ENCODE results near the gene LEO1. TPM values are rescaled to one million over a fixed set of nuclear protein-coding genes. Genes with fewer than 3 reads are reported as not detected.
A peak's percentile ranks its signal among the peaks of the same experiment; 100 is the strongest.

LEO1 gene
- total RNA-seq, 2 donors from 2014 or later: 22.7 to 31.7 TPM

DNA sequence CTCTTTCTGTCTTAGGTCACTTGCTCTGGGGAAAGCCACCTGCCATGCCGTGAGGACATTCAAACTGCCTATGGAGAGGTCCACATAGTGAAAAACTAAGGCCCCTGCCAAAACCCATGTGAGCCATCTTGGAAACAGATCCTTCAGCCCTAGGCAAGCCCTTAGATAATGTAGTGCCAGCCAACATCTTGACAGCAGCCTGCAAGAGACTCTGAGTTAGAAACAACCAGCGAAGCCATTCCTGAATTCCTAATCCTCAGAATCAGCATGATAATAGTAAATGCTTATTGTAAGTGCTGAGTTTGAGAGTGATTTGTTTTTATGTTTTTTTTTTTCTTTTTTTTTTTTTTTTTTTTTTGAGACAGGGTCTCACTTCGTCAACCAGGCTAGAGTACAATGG, 40.6 kb downstream of the LEO1 start:
- H3K27me3 Mint-ChIP-seq: no peaks in the 10 kb centered on the region
- peaks cover 5% of the 10 kb centered on the region for H3K4me1 Mint-ChIP-seq
- no peak overlapping the region for H3K4me3 Mint-ChIP-seq
- H3K36me3 Mint-ChIP-seq (ENCODE audit: low read depth): peaks cover 66% of the 10 kb centered on the region
- H3K9me3 Mint-ChIP-seq: no peaks in the 10 kb centered on the region
- no peak for ATAC-seq (replicated peaks)
- no peak overlapping the region for H3K27ac Mint-ChIP-seq

DNA sequence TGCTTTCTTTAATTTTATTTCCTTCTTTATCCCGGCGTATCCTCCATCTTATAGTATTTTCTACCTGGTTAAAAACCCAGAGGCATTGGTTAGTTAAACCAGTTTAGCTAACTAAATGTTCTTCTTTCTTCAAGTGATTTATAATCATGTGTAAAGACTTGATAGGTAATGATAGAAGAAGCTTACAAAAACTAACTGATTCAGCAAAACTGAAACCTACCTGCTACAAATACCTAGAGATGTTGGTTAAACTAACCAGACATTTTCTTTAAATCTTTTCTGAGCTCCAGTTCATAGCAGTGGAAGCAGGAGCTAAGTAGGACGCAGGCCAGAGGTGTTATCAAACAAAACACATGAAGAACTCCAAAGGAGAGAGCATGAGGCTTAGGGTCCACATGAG, 44.8 kb downstream of the LEO1 start:
- no peaks in the 10 kb centered on the region for H3K27me3 Mint-ChIP-seq
- ATAC-seq (replicated peaks): no peak
- H3K9me3 Mint-ChIP-seq: no peaks in the 10 kb centered on the region
- H3K27ac Mint-ChIP-seq: peak overlapping the region; percentile 69
- no peak overlapping the region for H3K4me3 Mint-ChIP-seq
- no peaks in the 10 kb centered on the region for H3K4me1 Mint-ChIP-seq
- peaks cover 72% of the 10 kb centered on the region for H3K36me3 Mint-ChIP-seq (ENCODE audit: low read depth)

- H3K36me3 Mint-ChIP-seq (ENCODE audit: low read depth): peaks cover 70% of the 10 kb centered on the region
- H3K27me3 Mint-ChIP-seq: no peaks in the 10 kb centered on the region
- H3K4me1 Mint-ChIP-seq: no peaks in the 10 kb centered on the region
- H3K9me3 Mint-ChIP-seq: no peaks in the 10 kb centered on the region
- H3K27ac Mint-ChIP-seq: no peak overlapping the region
- no peak for ATAC-seq (replicated peaks)
- no peak overlapping the region for H3K4me3 Mint-ChIP-seq
These were observed 47.2 kb downstream of the LEO1 start for GRCh38 chr15:51924156-51925068.

- H3K4me1 Mint-ChIP-seq: no peaks in the 10 kb centered on the region
- peaks cover 72% of the 10 kb centered on the region for H3K36me3 Mint-ChIP-seq (ENCODE audit: low read depth)
- no peak overlapping the region for H3K4me3 Mint-ChIP-seq
- H3K27ac Mint-ChIP-seq: no peak overlapping the region
- no peaks in the 10 kb centered on the region for H3K9me3 Mint-ChIP-seq
- no peaks in the 10 kb centered on the region for H3K27me3 Mint-ChIP-seq
- peak; percentile 55 for ATAC-seq (replicated peaks)
These were observed 54.1 kb downstream of the LEO1 start for GRCh38 chr15:51917493-51917892.

DNA sequence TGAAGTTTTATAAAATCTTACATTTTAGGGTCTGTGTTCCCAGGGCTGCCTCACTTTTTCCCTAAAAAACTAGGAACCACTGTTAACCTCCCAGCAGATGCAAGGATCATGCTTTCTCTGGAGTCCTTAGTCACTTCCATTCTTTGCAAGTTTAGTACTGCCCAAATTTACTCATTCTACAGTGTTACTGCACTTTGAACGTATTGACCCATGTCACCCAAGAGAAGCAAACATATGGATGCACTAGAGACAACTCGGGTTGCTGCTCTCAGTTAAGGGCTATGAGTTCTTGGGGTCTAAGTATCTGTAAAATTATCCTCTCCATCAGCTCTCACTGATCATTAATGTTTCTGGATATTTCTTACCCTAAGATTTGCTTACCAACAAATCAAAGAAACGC, 59.0 kb downstream of the LEO1 start:
- no peak for ATAC-seq (replicated peaks)
- no peak overlapping the region for H3K4me3 Mint-ChIP-seq
- H3K4me1 Mint-ChIP-seq: no peaks in the 10 kb centered on the region
- peaks cover 75% of the 10 kb centered on the region for H3K36me3 Mint-ChIP-seq (ENCODE audit: low read depth)
- H3K9me3 Mint-ChIP-seq: no peaks in the 10 kb centered on the region
- H3K27ac Mint-ChIP-seq: no peak overlapping the region
- no peaks in the 10 kb centered on the region for H3K27me3 Mint-ChIP-seq

DNA sequence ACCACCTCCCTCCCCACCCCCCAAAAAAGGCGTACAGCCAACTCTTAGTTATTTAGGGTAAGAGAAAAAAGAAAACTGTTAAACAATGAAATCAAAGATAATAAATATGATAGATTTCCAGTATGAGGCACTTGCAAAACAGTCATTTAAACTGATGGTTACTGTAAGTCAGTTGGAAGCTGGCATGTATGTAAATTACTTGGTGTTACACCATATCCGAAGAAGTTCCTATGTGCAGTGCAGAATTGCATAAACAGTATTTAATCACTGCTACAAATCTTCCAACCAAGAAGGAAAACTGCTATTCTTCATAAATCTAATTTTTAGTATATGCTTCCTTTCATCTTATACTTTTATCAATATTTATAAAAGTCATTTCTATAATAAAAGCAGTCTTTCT, 62.0 kb downstream of the LEO1 start:
- Mint-ChIP-seq H3K4me3 (no peak overlapping the region), H3K36me3 (ENCODE audit: low read depth) (peaks cover 82% of the 10 kb centered on the region), H3K27ac (no peak overlapping the region), H3K4me1 (no peaks in the 10 kb centered on the region), H3K9me3 (no peaks in the 10 kb centered on the region), H3K27me3 (no peaks in the 10 kb centered on the region)
- ATAC-seq (replicated peaks): no peak

- no peak for ATAC-seq (replicated peaks)
- Mint-ChIP-seq H3K36me3 (ENCODE audit: low read depth) (peaks cover 87% of the 10 kb centered on the region), H3K9me3 (no peaks in the 10 kb centered on the region)
These were observed 63.3 kb downstream of the LEO1 start for GRCh38 chr15:51908316-51908715.

DNA sequence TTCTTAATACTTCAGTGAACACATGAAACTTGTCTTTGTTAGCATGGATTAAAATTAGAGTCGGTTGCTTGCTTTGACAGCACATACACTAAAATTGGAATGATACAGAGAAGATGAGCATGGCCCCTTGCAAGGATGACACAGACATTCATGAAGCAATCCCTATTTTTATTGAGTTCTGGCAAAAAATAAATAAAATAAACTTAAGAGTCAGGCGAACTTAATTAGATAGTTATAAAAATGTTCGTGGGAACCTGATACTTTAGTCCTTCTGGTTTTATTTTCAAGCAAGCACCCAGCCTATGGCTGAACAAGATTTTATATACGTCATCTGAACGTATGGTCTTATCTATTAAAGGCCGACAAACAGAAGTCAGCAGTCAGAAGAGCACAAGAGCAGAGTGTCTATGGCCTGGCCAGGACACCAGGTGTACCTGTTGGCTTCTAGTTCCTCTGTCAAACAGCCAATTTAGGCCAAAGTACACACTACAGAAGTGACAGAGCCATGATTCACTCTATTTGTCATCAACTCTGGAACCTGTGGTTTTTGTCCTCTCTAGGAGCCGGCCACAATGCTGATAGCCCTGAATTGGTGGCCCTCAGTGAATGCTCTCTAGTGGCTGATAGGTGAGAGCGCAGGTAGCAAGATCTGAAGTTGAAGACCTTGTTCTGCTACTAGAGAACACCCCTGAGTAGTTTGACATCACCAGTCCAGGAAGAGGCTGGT, 64.3 kb downstream of the LEO1 start:
- Mint-ChIP-seq H3K9me3 (no peaks in the 10 kb centered on the region), H3K36me3 (ENCODE audit: low read depth) (peaks cover 90% of the 10 kb centered on the region), H3K27ac (no peak overlapping the region), H3K27me3 (no peaks in the 10 kb centered on the region), H3K4me1 (no peaks in the 10 kb centered on the region), H3K4me3 (no peak overlapping the region)
- peak; percentile 99 for ATAC-seq (replicated peaks)

More at GRCh38 chr15:51908316-51908715, 63.3 kb downstream of the LEO1 start:
- no peaks in the 10 kb centered on the region for H3K27me3 Mint-ChIP-seq
- no peak overlapping the region for H3K27ac Mint-ChIP-seq
- no peaks in the 10 kb centered on the region for H3K4me1 Mint-ChIP-seq
- no peak overlapping the region for H3K4me3 Mint-ChIP-seq

DNA sequence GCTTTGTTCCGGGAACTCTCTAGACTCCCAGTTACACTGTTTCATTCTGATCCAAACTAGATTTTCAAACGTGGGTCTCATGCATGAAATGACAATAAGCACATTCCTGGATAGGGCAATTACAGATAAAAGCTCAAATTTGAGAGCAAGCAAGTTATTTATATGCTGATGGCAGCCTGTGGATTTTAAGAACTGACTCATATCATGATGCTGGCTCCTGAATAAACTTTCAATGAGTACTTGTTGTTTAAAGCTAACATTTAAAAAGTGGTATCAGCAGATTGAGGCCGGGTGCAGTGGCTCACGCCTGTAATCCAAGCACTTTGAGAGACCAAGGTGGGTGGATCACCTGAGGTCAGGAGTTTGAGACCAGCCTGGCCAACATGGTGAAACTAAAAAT, 66.6 kb downstream of the LEO1 start:
- Mint-ChIP-seq H3K27ac (no peak overlapping the region), H3K36me3 (ENCODE audit: low read depth) (peaks cover 99% of the 10 kb centered on the region)

DNA sequence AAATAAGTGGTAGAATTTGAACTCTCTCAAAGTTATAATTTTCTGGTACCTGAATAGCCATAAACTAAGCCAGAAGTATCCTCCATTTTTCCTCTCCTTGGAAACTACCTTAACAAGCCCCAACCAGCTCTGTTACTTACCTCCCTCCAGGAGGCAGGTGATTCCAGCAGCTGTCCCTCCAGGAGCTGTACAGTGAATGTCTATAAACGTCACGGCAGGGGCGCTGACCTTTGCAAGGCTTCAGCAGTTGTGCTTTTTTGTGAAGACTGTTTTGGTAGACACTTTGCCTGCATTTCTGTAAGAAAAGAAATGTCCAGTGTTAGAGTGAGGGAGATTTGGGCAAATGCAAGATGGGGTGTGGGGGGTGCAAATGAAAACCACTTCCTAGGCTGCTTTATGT, 67.2 kb downstream of the LEO1 start:
- H3K36me3 Mint-ChIP-seq (ENCODE audit: low read depth): peaks cover 99% of the 10 kb centered on the region
- no peaks in the 10 kb centered on the region for H3K27me3 Mint-ChIP-seq
- no peak overlapping the region for H3K4me3 Mint-ChIP-seq

More for the DNA sequence above, 66.6 kb downstream of the LEO1 start:
- Mint-ChIP-seq H3K4me1 (no peaks in the 10 kb centered on the region), H3K27me3 (no peaks in the 10 kb centered on the region), H3K9me3 (no peaks in the 10 kb centered on the region), H3K4me3 (no peak overlapping the region)
- no peak for ATAC-seq (replicated peaks)

DNA sequence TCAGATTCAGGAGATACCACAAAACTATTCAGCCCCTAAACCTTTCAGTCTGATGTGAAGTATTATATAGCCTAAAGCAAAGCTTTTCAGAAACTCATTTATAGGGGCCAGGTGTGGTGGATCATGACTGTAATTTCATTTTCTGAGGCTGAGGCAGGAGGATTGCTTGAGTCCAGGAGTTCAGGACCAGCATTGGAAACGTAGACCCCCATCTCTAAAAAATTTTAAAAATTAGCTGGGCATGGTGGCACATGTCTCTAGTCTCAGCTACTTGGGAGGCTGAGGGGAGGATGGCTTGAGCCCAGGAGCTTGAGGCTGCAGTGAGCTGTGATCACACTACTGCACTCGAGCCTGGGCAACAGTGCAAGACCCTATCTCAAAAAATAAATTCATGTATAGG, 82.1 kb downstream of the LEO1 start:
- Mint-ChIP-seq H3K36me3 (ENCODE audit: low read depth) (peaks cover 84% of the 10 kb centered on the region), H3K9me3 (no peaks in the 10 kb centered on the region), H3K4me3 (no peak overlapping the region), H3K27me3 (no peaks in the 10 kb centered on the region), H3K4me1 (peaks cover 7% of the 10 kb centered on the region), H3K27ac (no peak overlapping the region)
- no peak for ATAC-seq (replicated peaks)

More for the DNA sequence above, 67.2 kb downstream of the LEO1 start:
- H3K9me3 Mint-ChIP-seq: no peaks in the 10 kb centered on the region
- no peak overlapping the region for H3K27ac Mint-ChIP-seq
- no peak for ATAC-seq (replicated peaks)
- no peaks in the 10 kb centered on the region for H3K4me1 Mint-ChIP-seq

GRCh38 chr15:51888593-51889195, 82.9 kb downstream of the LEO1 start:
- Mint-ChIP-seq H3K27me3 (no peaks in the 10 kb centered on the region), H3K36me3 (ENCODE audit: low read depth) (peaks cover 84% of the 10 kb centered on the region), H3K27ac (peak overlapping the region; percentile 49), H3K4me3 (no peak overlapping the region), H3K4me1 (peaks cover 10% of the 10 kb centered on the region), H3K9me3 (no peaks in the 10 kb centered on the region)
- ATAC-seq (replicated peaks): no peak
